ENCODE data around the gene PKHD1. TPM values are rescaled to one million over a fixed set of nuclear protein-coding genes. Genes with fewer than 3 reads are reported as not detected.
A peak's percentile ranks its signal among the peaks of the same experiment; 100 is the strongest.

Gene PKHD1
- total RNA-seq, 1 experiment from 2014 or later, result 0.09 TPM

- H3K56ac ChIP-seq (ENCODE audit: insufficient read length, low read depth, low read length), result no peak overlapping the region
- no peak overlapping the region for H4K5ac ChIP-seq (ENCODE audit: insufficient read length, low read depth, low read length)
- no peak overlapping the region for H2BK20ac ChIP-seq (ENCODE audit: low read depth, low read length, poor library complexity, severe bottlenecking)
- no peaks in the 10 kb centered on the region for H3K27me3 ChIP-seq (ENCODE audit: insufficient read depth, low read length)
- H3K4me3 Mint-ChIP-seq, result no peak overlapping the region
- no peak overlapping the region for H3T11ph ChIP-seq (ENCODE audit: low read length)
- H4K20me1 ChIP-seq (ENCODE audit: control insufficient read depth, insufficient read depth, insufficient read length), result no peaks in the 10 kb centered on the region
- no peak overlapping the region for H3K27ac ChIP-seq (ENCODE audit: insufficient read length, low read depth, low read length)
- H3K4me1 ChIP-seq (ENCODE audit: insufficient read depth, low read length), result no peaks in the 10 kb centered on the region
- no peak overlapping the region for H2BK120ac ChIP-seq (ENCODE audit: low read depth, low read length, poor library complexity, severe bottlenecking)
- H2AK5ac ChIP-seq (ENCODE audit: insufficient read length, low read length), result no peak overlapping the region
- no peaks in the 10 kb centered on the region for H3K27me3 Mint-ChIP-seq (ENCODE audit: low read depth)
- H3K23me2 ChIP-seq (ENCODE audit: insufficient read length, low read depth, low read length, poor library complexity, severe bottlenecking), result no peaks in the 10 kb centered on the region
- no peaks in the 10 kb centered on the region; a peak in 1 of 5 replicates for H3K9me3 Mint-ChIP-seq
- H3K18ac ChIP-seq (ENCODE audit: insufficient read length, low read depth, low read length), result no peak overlapping the region
- no peak overlapping the region for H3K23ac ChIP-seq (ENCODE audit: insufficient read length, low read depth, low read length)
- no CpG with 5 or more reads among the region's 1 CpG for WGBS (ENCODE audit: extremely low coverage, insufficient read length, low lambda C conversion rate)
- H3K4me1 Mint-ChIP-seq, result no peaks in the 10 kb centered on the region
- no peak overlapping the region for H3K27ac Mint-ChIP-seq
- H2BK5ac ChIP-seq (ENCODE audit: insufficient read length, low read length), result no peak overlapping the region
- no peak overlapping the region for H3K14ac ChIP-seq (ENCODE audit: insufficient read depth, low read length)
- no peaks in the 10 kb centered on the region for H3K79me1 ChIP-seq (ENCODE audit: insufficient read depth, low read depth, low read length, poor library complexity, severe bottlenecking)
- H2BK12ac ChIP-seq (ENCODE audit: insufficient read length, low read depth, low read length), result no peak overlapping the region
- H4K91ac ChIP-seq (ENCODE audit: insufficient read length, low read depth, low read length), result no peak overlapping the region
- H3K4ac ChIP-seq (ENCODE audit: low read depth, low read length), result no peak overlapping the region
- H3K4me2 ChIP-seq (ENCODE audit: insufficient read depth, insufficient read length, low read length), result no peak overlapping the region
- H2AFZ ChIP-seq (ENCODE audit: low read length), result no peak overlapping the region
- peak; percentile 48; the same call in 2 of the 3 replicates for TF ChIP-seq CTCF (conservative IDR thresholded peaks at IDR 0.05)
- no peak for DNase-seq
- H3K9ac ChIP-seq (ENCODE audit: extremely low read depth, insufficient read length, low read length), result no peak overlapping the region
- H3K79me2 ChIP-seq (ENCODE audit: insufficient read depth, low read length), result no peaks in the 10 kb centered on the region
- no peak overlapping the region for H4K8ac ChIP-seq (replicated peaks; ENCODE audit: insufficient read length, low read depth, low read length)
- H2BK15ac ChIP-seq (ENCODE audit: low read depth, low read length), result no peak overlapping the region
- H3K9me3 ChIP-seq (ENCODE audit: control insufficient read depth, low read depth, low read length), result no peaks in the 10 kb centered on the region
- no peaks in the 10 kb centered on the region for H3K36me3 Mint-ChIP-seq (ENCODE audit: insufficient read depth in 1 of 3, low read depth in 3 of 3)
These were observed 403.4 kb downstream of the PKHD1 start for GRCh38 chr6:51684038-51684437.
